HG02943 (cell line): ENCODE results near the gene SLC48A1.
A peak's percentile ranks its signal among the peaks of the same experiment; 100 is the strongest.
"Not testable (repeated sequence)": the region's sequence is repeated elsewhere in the genome, so short reads cannot be mapped to it uniquely, and the experiment has no call there.

Experiments
- ATAC-seq: cut with Tn5 transposase; IDR thresholded peaks from one replicate; pipeline ENCODE4 v1.9.1; 2021; ENCODE audit warnings: mild to moderate bottlenecking, low read depth, moderate library complexity; ENCODE audit not compliant: unreplicated experiment

SLC48A1 gene

GRCh38 chr12:47807338-47807737 is 34.3 kb downstream of the SLC48A1 start:
- no peak for ATAC-seq

GRCh38 chr12:47808050-47808449 is 35.0 kb downstream of the SLC48A1 start:
- ATAC-seq: no peak

GRCh38 chr12:47808574-47809365 is 35.7 kb downstream of the SLC48A1 start:
- ATAC-seq: no peak

- ATAC-seq: not testable (repeated sequence)
Observed at GRCh38 chr12:47809518-47809917, 36.5 kb downstream of the SLC48A1 start.

GRCh38 chr12:47811072-47811396 is 38.0 kb downstream of the SLC48A1 start:
- no peak for ATAC-seq

- ATAC-seq: no peak
Observed at GRCh38 chr12:47811581-47812484, 38.8 kb downstream of the SLC48A1 start.

GRCh38 chr12:47812797-47813510 is 39.9 kb downstream of the SLC48A1 start:
- ATAC-seq: peak; percentile 66

- ATAC-seq: peak; percentile 49
Observed at GRCh38 chr12:47813511-47814196, 40.6 kb downstream of the SLC48A1 start.

GRCh38 chr12:47814539-47815170 is 41.6 kb downstream of the SLC48A1 start:
- no peak for ATAC-seq

GRCh38 chr12:47815447-47815846 is 42.4 kb downstream of the SLC48A1 start:
- ATAC-seq: not testable (repeated sequence)

- ATAC-seq: no peak
Observed at GRCh38 chr12:47816403-47817271, 43.6 kb downstream of the SLC48A1 start.

GRCh38 chr12:47817272-47818006 is 44.4 kb downstream of the SLC48A1 start:
- ATAC-seq: no peak

- ATAC-seq: no peak
Observed at GRCh38 chr12:47818007-47818376, 45.0 kb downstream of the SLC48A1 start.

GRCh38 chr12:47818467-47819137 is 45.6 kb downstream of the SLC48A1 start:
- ATAC-seq: no peak

GRCh38 chr12:47819138-47819895 is 46.3 kb downstream of the SLC48A1 start:
- ATAC-seq: no peak

- ATAC-seq: no peak
Observed at GRCh38 chr12:47819896-47820630, 47.0 kb downstream of the SLC48A1 start, which contains the start of gene HDAC7. HDAC7 (minus strand) TSS chr12:47819903; CDS start chr12:47819785, 118 bp downstream.
